Suprapubic skin (tissue), 4 donors: Measurements from ENCODE around the gene GAGE12J.

ENCODE experiments used
- EP300 ChIP-seq: sonication (generic); formaldehyde crosslinking; IDR thresholded peaks from one replicate; pipeline ENCODE4 v1.6.1; 2017; ENCODE audit warnings: antibody characterized with exemption
- POLR2A ChIP-seq, 2 donors: fragments of 450-650 bp; IDR thresholded peaks; one replicate each; pipeline ENCODE4 v1.6.1; 2017; ENCODE audit warnings: antibody characterized with exemption in 2 of 2, mild to moderate bottlenecking in 2 of 2, moderate library complexity in 2 of 2
- POLR2AphosphoS5 ChIP-seq, 3 donors: sonication (generic); formaldehyde crosslinking; IDR thresholded peaks; one replicate each; pipeline ENCODE4 v1.6.1; 2017; ENCODE audit warnings: antibody characterized with exemption in 3 of 3
- TF ChIP-seq, protein P1 (sequence below), 2 donors: fragments of 200-600 bp in 1 of 2; fragments of 450-650 bp in 1 of 2; sonication (generic) in 1 of 2; IDR thresholded peaks; one replicate each; pipeline ENCODE4 v1.5.1; 2016 to 2019; ENCODE audit warnings: antibody characterized with exemption in 2 of 2, mild to moderate bottlenecking in 1 of 2, moderate library complexity in 1 of 2

DNA sequence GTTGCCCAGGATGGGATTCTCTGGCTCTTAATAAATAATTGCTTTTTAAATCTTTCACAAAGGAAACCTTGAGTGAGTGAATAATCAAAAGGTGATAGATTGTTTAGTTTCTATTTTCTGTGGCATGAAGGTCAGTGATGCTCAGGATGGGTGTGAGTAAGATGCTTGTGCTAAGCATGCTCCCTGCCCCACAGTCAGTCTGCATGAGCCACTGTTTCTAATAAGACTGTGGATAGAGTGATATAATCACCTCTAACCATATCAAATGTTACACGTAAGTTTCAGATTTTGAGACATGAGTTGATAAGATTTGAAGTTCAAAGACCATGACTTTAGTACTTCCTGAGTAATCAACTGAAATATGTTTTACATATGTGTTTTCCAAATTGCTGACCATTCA lies 21.1 kb upstream of the GAGE12J start:
- TF ChIP-seq POLR2A (IDR thresholded peaks at IDR 0.05) (no peak), POLR2AphosphoS5 (IDR thresholded peaks at IDR 0.05) (no peak), EP300 (no peak)
- TF ChIP-seq, protein P1, sequence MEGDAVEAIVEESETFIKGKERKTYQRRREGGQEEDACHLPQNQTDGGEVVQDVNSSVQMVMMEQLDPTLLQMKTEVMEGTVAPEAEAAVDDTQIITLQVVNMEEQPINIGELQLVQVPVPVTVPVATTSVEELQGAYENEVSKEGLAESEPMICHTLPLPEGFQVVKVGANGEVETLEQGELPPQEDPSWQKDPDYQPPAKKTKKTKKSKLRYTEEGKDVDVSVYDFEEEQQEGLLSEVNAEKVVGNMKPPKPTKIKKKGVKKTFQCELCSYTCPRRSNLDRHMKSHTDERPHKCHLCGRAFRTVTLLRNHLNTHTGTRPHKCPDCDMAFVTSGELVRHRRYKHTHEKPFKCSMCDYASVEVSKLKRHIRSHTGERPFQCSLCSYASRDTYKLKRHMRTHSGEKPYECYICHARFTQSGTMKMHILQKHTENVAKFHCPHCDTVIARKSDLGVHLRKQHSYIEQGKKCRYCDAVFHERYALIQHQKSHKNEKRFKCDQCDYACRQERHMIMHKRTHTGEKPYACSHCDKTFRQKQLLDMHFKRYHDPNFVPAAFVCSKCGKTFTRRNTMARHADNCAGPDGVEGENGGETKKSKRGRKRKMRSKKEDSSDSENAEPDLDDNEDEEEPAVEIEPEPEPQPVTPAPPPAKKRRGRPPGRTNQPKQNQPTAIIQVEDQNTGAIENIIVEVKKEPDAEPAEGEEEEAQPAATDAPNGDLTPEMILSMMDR (IDR thresholded peaks at IDR 0.05) = no peak
